A549 (cell line): ENCODE results near the gene FAM107A.

ENCODE experiments used
- BHLHE40 ChIP-seq: IDR thresholded peaks from 2 replicates; pipeline ENCODE4 v1.6.1; 2012; ENCODE audit warnings: low read depth, low read length, inconsistent platforms
- CBX2 ChIP-seq: fragments of 200-600 bp; sonication (generic); IDR thresholded peaks from 2 replicates; pipeline ENCODE4 v1.6.1; 2016; ENCODE audit warnings: low read depth, mild to moderate bottlenecking, borderline replicate concordance
- CHD2 ChIP-seq: fragments of 150-350 bp; IDR thresholded peaks from 2 replicates; pipeline ENCODE4 v1.6.1; 2014; ENCODE audit warnings: low read length; ENCODE audit not compliant: partially characterized antibody
- CHD4 ChIP-seq: fragments of 200-600 bp; sonication (generic); IDR thresholded peaks from 2 replicates; pipeline ENCODE4 v1.6.1; 2016; ENCODE audit warnings: antibody characterized with exemption, mild to moderate bottlenecking, borderline replicate concordance
- EHMT2 ChIP-seq: fragments of 200-600 bp; sonication (generic); IDR thresholded peaks from 2 replicates; pipeline ENCODE4 v1.6.1; 2016; ENCODE audit warnings: antibody characterized with exemption, low read depth, mild to moderate bottlenecking, moderate library complexity
- EP300 ChIP-seq, 2 experiments: fragments of >200 bp; sonication (Bioruptor Twin); formaldehyde crosslinking; IDR thresholded peaks; 2 replicates in 1 of 2; 3 replicates in 1 of 2; pipeline ENCODE4 v1.6.1; 2016 to 2017
- JUN ChIP-seq, 2 experiments: fragments of >200 bp; sonication (Bioruptor Twin); formaldehyde crosslinking; IDR thresholded peaks; 2 replicates in 1 of 2; 3 replicates in 1 of 2; pipeline ENCODE4 v1.6.1; 2016 to 2017
- KDM1A ChIP-seq: fragments of 200-600 bp; sonication (generic); IDR thresholded peaks from 2 replicates; pipeline ENCODE4 v1.6.1; 2016; ENCODE audit warnings: low read depth, mild to moderate bottlenecking
- POLR2A ChIP-seq: IDR thresholded peaks from 2 replicates; pipeline ENCODE4 v1.6.1; 2012; ENCODE audit warnings: mild to moderate bottlenecking, low read length
- RCOR1 ChIP-seq: fragments of 150-350 bp; IDR thresholded peaks from 2 replicates; pipeline ENCODE4 v1.6.1; 2014; ENCODE audit warnings: antibody characterized with exemption, low read length, low read depth
- RNF2 ChIP-seq: fragments of 200-600 bp; sonication (generic); IDR thresholded peaks from 2 replicates; pipeline ENCODE4 v1.6.1; 2016; ENCODE audit warnings: low read depth, mild to moderate bottlenecking, antibody characterized with exemption, moderate library complexity, borderline replicate concordance
- TF ChIP-seq, protein P1 (sequence below): fragments of >200 bp; sonication (Bioruptor Twin); formaldehyde crosslinking; IDR thresholded peaks from 3 replicates; pipeline ENCODE4 v1.5.1; 2016
- TF ChIP-seq, protein P2 (sequence below): fragments of 150-350 bp; IDR thresholded peaks from 2 replicates; pipeline ENCODE4 v1.6.1; 2014; ENCODE audit warnings: low read depth, mild to moderate bottlenecking, low read length

DNA sequence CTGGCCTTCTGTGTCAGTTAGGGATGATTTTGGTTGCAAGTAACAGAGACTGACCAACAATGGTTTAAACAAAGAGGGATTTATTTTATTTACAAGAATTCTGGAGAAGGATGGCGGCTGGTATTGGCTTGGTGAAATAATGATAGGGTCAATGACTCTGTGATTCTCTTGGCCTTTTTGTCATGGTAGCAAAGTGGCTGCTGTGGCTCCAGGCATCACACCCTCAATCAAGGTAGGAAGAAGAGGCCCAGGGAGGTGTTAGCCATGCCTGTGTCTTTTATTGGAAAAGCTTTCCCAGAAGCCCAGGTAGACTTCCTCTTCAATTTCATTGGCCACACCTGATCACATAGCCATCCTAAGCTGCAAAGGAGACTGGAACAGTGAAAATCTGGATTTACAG lies 13.1 kb downstream of the FAM107A start:
- TF ChIP-seq JUN (IDR thresholded peaks at IDR 0.05) (no peak), EP300 (IDR thresholded peaks at IDR 0.05) (no peak), BHLHE40 (no peak), EHMT2 (no peak), KDM1A (no peak), CHD2 (no peak), CHD4 (no peak), POLR2A (no peak), RCOR1 (no peak), RNF2 (no peak), CBX2 (no peak)
- TF ChIP-seq, protein P1, sequence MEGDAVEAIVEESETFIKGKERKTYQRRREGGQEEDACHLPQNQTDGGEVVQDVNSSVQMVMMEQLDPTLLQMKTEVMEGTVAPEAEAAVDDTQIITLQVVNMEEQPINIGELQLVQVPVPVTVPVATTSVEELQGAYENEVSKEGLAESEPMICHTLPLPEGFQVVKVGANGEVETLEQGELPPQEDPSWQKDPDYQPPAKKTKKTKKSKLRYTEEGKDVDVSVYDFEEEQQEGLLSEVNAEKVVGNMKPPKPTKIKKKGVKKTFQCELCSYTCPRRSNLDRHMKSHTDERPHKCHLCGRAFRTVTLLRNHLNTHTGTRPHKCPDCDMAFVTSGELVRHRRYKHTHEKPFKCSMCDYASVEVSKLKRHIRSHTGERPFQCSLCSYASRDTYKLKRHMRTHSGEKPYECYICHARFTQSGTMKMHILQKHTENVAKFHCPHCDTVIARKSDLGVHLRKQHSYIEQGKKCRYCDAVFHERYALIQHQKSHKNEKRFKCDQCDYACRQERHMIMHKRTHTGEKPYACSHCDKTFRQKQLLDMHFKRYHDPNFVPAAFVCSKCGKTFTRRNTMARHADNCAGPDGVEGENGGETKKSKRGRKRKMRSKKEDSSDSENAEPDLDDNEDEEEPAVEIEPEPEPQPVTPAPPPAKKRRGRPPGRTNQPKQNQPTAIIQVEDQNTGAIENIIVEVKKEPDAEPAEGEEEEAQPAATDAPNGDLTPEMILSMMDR: no peak
- TF ChIP-seq, protein P2, sequence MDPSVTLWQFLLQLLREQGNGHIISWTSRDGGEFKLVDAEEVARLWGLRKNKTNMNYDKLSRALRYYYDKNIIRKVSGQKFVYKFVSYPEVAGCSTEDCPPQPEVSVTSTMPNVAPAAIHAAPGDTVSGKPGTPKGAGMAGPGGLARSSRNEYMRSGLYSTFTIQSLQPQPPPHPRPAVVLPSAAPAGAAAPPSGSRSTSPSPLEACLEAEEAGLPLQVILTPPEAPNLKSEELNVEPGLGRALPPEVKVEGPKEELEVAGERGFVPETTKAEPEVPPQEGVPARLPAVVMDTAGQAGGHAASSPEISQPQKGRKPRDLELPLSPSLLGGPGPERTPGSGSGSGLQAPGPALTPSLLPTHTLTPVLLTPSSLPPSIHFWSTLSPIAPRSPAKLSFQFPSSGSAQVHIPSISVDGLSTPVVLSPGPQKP: no peak
